PC-3 (cell line): ENCODE measurements around the gene HEXD.

Experiments
- EZH2phosphoT487 ChIP-seq: fragments of 300-600 bp; sonication (generic); IDR thresholded peaks from 2 replicates; pipeline ENCODE4 v1.6.1; 2018; ENCODE audit warnings: mild to moderate bottlenecking, antibody characterized with exemption, low read length, borderline replicate concordance
- TF ChIP-seq, protein P1 (sequence below): fragments of 300-600 bp; sonication (generic); conservative IDR thresholded peaks from 2 replicates; pipeline ENCODE4 v1.5.1; 2017; ENCODE audit warnings: antibody characterized with exemption, low read depth, mild to moderate bottlenecking, low read length

GRCh38 chr17:82372249-82373071, 45.7 kb upstream of the HEXD start:
- TF ChIP-seq, protein P1, sequence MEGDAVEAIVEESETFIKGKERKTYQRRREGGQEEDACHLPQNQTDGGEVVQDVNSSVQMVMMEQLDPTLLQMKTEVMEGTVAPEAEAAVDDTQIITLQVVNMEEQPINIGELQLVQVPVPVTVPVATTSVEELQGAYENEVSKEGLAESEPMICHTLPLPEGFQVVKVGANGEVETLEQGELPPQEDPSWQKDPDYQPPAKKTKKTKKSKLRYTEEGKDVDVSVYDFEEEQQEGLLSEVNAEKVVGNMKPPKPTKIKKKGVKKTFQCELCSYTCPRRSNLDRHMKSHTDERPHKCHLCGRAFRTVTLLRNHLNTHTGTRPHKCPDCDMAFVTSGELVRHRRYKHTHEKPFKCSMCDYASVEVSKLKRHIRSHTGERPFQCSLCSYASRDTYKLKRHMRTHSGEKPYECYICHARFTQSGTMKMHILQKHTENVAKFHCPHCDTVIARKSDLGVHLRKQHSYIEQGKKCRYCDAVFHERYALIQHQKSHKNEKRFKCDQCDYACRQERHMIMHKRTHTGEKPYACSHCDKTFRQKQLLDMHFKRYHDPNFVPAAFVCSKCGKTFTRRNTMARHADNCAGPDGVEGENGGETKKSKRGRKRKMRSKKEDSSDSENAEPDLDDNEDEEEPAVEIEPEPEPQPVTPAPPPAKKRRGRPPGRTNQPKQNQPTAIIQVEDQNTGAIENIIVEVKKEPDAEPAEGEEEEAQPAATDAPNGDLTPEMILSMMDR = no peak
- TF ChIP-seq EZH2phosphoT487 = no peak
